ENCODE data around the gene NME2. TPM values are rescaled to one million over a fixed set of nuclear protein-coding genes. Genes with fewer than 3 reads are reported as not detected.

NME2 gene
- polyA plus RNA-seq, 1 donor, result 313 TPM

GRCh38 chr17:51214920-51215319 lies 48.7 kb downstream of the NME2 start:
- DNase-seq, result no peak

DNA sequence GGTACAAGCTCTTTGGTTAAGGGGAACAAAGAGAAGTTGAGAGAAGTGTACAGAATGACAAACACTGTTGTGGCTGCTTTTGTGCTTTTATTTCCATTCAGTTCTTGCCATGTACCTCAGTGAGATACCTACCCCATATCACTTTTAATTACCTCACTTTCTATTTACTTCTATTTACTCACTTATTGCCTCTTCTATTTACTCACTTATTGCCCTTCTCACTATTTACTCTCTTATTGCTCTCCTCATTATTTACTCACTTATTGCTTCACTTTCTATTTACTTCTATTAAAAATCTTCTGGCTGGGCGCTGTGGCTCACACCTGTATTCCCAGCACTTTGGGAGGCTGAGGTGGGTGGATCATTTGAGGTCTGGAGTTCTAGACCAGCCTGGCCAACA lies 51.7 kb downstream of the NME2 start:
- no peak for DNase-seq

GRCh38 chr17:51221322-51221721 lies 55.1 kb downstream of the NME2 start:
- DNase-seq, result no peak

Other genes with a start within 250 kb of the NME2 start
- 62.5 TPM for gene SPAG9, start 45.5 kb upstream of the NME2 start, polyA plus RNA-seq (ENCODE audit: insufficient read length)
- 47.7 TPM for gene NME1, start 12.9 kb upstream of the NME2 start, polyA plus RNA-seq (ENCODE audit: insufficient read length)
- gene MBTD1, start 93.6 kb downstream of the NME2 start, polyA plus RNA-seq (ENCODE audit: insufficient read length), result 24.7 TPM
- 25.6 TPM for gene UTP18, start 94.1 kb downstream of the NME2 start, polyA plus RNA-seq (ENCODE audit: insufficient read length)